HEK293 (cell line): ENCODE results near the gene VAMP8.

Source experiments
- ZBTB17 ChIP-seq: fragments of 450-650 bp; formaldehyde crosslinking; IDR thresholded peaks from 2 replicates; pipeline ENCODE4 v1.5.1; 2016; ENCODE audit warnings: missing biosample characterization, missing genetic modification characterization
- ZNF221 ChIP-seq: fragments of 450-650 bp; formaldehyde crosslinking; IDR thresholded peaks from 2 replicates; pipeline ENCODE4 v1.5.1; 2017; ENCODE audit warnings: missing biosample characterization, missing genetic modification characterization, borderline replicate concordance
- ZNF24 ChIP-seq: fragments of 450-650 bp; formaldehyde crosslinking; IDR thresholded peaks from 2 replicates; pipeline ENCODE4 v1.5.1; 2016; ENCODE audit warnings: missing biosample characterization, missing genetic modification characterization
- TF ChIP-seq, protein P1 (sequence below): fragments of 450-650 bp; formaldehyde crosslinking; IDR thresholded peaks from 2 replicates; pipeline ENCODE4 v1.5.1; 2016; ENCODE audit warnings: missing biosample characterization, missing genetic modification characterization

DNA sequence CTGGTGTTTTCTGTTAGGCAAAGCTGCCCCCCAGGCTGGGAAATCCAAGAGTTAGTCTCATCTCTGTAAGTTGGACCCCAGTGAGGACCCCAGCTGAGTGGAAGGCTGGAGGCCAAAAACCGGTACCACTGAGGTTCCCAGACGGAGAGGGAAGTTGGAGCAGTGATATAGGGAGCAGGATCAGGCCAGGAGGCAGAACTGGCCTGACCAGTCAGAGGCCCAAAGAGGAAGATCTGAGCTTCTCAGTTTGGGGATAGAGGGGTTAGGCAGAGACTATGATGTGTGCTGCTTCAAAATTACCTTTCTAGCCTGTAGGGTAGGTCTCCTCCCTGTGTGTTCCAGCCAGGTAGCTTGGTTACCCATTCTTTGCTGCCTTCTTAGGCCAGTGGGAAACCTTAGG lies 13.6 kb downstream of the VAMP8 start:
- no peak for TF ChIP-seq ZNF24
- TF ChIP-seq, protein P1, sequence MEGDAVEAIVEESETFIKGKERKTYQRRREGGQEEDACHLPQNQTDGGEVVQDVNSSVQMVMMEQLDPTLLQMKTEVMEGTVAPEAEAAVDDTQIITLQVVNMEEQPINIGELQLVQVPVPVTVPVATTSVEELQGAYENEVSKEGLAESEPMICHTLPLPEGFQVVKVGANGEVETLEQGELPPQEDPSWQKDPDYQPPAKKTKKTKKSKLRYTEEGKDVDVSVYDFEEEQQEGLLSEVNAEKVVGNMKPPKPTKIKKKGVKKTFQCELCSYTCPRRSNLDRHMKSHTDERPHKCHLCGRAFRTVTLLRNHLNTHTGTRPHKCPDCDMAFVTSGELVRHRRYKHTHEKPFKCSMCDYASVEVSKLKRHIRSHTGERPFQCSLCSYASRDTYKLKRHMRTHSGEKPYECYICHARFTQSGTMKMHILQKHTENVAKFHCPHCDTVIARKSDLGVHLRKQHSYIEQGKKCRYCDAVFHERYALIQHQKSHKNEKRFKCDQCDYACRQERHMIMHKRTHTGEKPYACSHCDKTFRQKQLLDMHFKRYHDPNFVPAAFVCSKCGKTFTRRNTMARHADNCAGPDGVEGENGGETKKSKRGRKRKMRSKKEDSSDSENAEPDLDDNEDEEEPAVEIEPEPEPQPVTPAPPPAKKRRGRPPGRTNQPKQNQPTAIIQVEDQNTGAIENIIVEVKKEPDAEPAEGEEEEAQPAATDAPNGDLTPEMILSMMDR: no peak
- no peak for TF ChIP-seq ZBTB17 (tag by site-specific recombination)
- TF ChIP-seq ZNF221 (tag by site-specific recombination): no peak
